NCI-H1694 treated with DMSO at 0.1 percent for 48 hours (cell line): ENCODE results near the gene NCK2.

Source experiments
- DNase-seq: peaks from one replicate; lab custom pipeline; 2025; lab: John Stamatoyannopoulos, UW

NCK2 gene

DNA sequence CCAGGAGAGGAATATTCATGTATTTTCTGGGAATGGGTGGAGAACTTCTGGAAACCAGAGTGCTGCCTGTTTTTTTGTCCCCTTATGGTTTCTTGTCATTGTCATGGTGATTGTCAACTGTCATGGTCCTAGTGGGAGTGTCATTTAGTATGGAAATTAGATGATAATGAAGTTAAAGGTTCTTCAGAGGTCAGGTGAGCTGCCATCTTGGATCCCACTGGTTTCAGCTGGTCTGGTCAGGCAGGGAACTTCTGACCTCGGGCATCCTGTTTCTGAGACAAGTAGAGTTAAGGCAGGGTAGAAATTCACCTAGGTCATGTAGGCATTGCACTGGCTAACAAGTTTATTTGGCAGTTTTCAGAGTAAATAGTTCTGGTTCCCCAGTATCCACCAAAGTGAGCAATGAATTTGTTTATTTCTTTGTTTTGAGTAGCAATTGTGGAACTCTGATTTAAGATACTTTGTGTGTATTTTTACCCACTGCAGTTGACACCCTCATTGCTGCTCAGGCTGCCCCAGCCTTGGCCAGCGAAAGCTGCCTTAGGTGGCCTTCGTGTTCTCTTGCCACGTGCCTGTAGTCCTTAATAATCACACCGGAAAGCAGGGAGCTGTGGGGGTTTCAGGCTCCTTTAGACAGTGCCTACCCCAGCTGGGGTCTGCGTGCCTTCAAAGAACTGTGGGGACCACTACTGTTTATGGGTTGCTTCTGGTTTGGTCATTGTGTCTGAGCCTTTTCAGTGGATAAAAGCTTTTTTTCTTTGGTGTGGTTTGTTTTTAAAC lies 48.7 kb downstream of the NCK2 start:
- no peak for DNase-seq

DNA sequence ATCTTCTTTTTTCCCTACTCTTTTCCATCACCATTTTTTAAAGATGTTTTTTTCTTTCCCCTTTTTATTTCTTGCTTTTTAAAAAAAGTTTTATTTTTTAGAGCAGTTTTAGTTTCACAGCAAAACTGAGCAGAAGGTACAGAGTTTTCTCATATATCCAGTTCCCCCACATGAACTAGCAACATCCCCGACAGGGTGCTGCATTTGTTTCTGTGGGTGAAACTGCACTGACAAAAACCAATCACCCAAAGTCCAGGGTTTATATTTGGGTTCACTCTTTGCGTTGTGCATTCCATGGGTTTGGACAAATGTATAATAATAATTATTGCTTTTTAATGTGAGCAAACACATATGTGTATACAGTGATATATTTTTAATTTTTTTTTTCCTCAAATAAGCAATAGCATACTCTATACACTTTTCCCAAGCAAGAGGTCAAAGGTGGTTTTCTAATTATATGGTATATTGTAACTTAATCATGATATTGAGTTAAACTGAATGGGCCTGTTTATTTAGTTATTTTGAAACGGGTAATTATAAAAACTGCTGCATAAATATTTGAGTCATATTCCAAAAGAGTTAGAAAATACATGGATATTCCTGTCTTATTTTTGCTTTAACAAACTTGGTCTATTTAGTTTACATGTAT lies 50.3 kb downstream of the NCK2 start:
- no peak for DNase-seq

DNA sequence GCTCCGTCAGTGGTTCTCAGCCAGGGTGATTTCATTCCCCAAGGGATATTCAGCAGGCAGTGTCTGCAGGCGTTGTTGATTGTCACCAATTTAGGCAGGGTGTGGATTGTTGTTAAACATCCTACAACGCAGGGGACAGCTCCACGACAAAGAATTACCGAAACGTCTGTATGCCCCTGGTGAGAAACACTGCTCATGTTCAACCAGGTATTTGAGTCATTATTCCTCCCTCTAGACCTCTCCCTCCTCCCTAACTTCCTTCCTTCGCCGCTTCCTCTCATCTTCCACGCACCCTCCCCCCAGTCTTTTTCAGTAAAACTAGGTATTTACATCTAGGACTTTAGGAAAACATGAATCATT lies 50.8 kb downstream of the NCK2 start:
- no peak for DNase-seq

DNA sequence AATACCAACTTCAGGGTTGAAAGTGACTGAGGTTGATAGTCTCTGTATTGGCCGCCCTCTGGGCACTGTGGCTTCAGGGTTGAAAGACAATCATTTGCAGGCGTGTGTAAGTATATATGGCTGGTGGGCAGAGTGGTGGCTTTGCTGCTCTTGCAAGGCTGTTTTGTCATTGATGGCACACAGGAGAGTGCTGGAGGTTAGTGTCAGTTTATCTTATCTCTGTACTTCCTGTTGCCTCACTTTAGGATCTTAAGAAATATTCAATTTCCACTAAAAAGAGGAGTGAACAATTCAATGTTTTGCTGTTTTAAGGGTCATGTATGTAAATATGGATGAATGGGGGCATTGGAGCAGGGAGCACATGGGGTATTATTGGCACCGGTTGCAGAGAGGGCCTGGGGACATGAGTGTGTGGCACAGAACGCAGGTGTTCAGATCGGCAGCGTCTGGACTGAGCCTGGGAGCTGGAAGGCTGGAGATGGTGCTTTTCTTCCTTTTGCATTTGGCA lies 51.5 kb downstream of the NCK2 start:
- DNase-seq, result no peak

DNA sequence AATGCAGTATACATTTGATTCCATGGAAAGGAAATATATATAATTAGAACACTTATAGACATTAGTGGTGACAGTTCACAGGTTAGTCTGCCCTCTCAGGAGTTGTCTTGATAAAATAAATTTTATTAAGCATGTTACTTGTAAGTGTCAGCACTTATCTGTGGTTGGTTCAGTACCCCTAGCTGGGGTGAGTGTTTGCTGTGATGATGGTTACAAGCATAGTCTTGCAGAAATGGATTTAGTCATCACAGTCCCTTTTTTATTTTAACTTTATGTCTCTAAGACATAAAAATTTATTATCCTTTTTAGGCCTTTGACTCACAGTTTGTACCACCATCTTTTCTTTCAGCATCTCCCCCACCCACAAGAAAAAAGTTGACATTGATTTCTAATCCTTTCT lies 52.1 kb downstream of the NCK2 start:
- no peak for DNase-seq

DNA sequence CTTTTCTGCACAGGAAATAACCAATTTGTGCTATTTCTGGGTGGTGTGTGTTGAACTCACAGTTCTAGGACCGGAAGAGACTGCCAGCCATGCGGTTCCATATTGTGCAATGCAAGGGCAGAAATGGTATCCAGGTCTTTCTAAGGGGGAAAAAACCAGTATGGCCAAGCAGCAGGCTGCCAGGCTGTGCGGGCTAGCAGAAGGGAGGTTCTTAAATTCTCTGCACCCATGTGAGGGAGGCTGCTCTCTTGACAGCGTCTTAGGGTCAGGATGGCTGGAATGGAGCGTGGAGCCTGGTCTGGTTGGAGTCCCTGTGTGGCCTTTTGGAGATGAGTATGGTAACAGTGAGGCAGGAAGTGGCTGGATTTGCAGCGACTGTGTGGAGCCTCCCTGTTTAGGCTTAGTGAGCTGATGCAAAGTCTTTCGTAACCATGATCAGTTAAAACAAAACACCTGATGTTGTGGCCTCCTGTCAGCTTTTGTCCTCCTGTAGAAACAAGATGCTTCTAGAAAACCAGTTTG lies 52.6 kb downstream of the NCK2 start:
- DNase-seq, result no peak

DNA sequence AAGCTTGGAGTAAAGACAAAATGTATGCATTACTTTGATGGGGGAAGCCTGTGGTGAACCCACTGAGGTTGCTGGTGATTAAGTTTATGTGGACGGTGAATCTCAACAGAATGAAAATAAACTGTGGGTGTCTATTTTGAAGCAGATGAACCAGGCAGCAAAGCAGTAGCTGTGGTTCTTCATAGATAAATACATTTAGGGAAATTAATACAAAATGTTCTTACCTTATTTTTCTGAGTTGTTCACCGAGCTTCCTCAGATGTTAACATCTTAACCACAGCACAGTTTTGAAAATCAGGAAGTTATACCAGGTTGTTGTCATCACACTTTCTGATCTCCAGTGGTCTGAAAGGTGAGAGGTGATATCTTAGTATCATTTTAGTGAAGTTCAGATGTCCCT lies 53.9 kb downstream of the NCK2 start:
- no peak for DNase-seq

DNA sequence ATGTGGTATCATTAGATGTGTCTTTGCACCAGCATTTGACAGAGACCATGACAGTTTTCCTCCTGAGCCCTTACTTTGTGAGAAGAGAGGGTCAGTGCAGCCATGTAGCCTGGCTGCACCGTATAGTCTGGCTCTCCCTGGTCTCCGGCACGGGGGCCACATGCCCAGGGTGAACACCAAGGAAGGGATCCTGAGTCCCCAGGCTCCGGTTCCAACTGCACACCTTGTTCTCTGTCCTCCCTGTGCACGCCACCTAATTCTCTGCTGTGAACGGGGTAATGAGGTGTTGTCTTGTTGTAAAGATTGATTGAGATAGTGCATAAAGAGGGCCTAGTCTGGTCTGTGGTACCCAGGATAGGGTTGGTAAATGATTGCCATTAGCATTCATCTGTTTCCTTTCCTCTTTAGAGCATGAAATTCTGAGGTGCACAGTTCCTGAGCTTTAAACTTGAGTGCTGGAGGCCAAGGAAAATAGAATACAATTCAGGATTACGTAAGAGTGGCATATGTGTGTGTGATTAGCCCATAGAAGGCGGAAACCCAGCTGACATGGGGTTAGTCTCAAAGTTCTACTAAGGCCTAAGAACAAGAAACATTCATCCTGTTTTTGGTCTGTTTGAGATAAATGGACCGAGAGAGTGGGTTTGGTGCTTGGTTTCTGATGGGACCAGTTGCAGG lies 55.5 kb downstream of the NCK2 start:
- DNase-seq, result no peak

DNA sequence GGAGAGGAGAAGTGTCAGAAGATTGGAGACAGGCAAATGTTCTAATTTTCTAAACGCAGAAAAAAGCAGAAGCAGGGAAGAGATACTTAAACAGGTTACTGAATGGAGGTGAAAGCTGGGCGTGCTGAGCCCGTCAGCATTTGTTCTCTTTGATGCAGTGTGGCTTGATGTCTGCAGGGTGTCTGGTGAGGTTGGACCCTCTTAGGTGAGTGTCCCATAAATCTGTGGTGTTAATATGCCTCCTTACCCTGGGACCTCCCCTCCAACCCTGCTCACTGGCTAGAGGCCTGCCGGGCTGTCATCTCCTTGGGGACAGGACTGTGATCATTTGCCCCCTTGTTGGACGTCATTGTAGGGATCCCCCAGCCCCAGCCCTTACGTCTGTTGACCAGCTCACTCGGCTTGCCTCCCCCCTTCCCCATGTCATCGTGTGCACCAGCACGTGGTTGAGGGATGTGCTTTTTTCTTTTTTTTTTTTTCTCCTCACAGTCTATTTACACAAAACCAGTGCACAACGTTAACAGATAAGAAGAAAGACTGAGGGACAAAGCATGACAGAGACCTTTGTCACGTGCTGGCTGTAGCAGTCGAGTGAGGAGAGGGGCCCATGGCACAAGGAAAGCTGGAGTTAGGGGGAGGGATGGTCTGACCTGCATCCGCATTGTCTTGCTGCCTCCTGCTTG lies 56.4 kb downstream of the NCK2 start:
- DNase-seq, result no peak

DNA sequence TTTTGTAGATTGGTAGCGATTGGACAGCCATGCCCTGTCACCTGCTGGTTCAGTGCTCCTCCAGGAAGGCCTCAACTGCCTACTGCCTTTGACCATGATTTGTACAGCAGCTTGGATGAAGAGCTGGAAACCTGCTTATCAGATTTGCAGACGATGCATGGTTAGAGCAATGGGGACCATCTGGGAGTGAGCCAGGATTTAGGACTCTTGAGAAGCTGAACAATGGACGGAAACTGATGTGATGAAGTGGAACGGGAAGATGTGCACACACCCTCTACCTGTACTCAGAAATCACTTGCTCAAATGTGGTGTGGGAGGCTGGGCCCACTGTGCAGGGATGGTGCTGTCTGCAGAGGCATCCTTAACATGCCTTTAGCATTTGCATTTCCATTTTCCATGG lies 57.2 kb downstream of the NCK2 start:
- no peak for DNase-seq

DNA sequence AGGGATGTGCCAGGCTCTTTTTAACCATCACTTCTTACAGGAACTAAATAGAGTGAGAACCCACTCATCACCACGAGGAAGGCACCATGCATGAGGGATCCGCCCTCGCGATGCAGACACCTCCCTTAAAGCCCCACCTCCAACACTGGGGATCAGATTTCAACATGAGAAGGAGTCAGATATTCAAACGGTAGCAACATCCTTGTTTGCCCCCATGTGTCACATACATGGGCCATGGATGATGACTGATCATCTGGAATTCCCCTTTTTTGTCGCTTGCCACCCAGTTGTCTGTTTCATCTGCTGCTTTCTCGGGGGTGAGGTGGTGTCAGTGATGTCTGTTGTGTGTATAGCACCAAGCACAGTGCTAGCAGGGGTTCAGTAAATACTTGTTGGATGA lies 57.9 kb downstream of the NCK2 start:
- no peak for DNase-seq

DNA sequence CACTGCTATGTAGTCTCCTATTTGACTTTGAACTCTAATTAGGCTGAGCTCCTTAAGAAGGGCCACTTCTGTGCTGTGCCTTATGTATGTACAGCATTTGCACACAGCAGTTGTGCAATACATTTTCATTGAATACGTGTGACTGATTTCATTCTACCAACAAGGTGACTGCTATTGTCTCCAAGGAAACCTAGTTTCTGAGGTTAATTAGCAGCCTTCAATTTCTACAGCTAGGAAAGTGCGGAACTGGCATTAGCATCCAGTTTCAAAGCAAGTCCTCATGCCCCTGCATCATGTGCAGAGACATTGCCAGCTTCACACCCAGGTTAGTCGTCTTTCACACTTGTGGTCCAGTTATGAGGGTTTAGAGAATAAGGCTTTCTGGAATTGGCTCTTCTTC lies 58.6 kb downstream of the NCK2 start:
- DNase-seq, result no peak

DNA sequence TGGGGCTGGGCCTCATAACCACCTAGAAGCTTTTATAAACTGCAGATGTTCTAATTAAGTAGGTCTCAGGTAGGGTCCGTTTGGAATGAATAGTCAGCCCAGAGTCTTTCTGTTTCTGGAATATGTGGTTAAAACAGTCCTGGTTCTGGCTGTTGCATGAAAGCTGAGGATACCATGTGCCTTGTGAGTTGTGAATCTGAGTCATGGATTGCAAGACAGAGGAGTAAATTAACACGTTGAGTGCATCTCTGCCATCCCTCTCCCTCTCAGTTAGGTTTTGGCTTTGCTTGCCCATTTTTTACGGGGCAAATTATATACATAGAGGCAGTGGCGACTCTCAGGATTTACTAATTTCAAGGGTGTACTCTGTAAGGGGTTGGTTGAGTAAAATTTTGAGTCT lies 59.1 kb downstream of the NCK2 start:
- no peak for DNase-seq

DNA sequence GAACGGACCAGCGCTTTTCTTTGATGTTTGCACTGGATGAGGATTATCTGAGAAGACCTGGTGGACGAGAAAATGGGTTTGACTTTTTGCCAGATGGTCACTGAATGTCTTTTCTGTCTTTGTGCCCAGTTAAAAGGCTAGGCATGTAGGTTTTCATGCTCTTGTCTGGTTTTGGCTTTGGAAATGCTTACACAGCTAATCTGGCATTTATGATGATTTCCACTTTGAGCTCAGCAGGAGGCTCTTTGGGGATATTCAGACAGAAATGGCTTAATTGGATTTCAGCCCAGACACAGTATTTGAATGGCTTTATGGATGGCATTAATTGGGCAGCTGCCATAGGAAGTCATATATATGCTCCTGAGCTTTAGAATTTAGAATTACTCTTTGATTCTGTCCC lies 59.6 kb downstream of the NCK2 start:
- peak; percentile 93 for DNase-seq

DNA sequence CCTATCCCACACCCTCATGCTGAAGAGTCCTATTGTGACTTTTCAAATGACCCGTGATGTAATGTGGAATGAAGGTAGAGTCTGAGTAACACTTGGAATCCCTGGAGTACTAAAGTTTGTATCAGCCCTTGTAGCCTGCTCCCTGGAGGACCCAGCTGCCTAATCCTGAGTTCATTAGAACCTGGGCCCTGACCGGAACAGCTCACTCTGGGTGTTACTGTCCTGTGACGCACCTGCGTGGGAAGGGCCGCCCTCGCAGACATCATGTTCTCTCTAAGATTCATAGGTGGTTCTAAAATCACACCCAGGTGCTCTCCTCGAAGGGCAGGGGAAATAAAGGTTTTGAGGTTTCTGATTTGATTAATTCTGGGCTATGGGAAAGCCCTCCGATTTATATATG lies 62.3 kb downstream of the NCK2 start:
- no peak for DNase-seq

DNA sequence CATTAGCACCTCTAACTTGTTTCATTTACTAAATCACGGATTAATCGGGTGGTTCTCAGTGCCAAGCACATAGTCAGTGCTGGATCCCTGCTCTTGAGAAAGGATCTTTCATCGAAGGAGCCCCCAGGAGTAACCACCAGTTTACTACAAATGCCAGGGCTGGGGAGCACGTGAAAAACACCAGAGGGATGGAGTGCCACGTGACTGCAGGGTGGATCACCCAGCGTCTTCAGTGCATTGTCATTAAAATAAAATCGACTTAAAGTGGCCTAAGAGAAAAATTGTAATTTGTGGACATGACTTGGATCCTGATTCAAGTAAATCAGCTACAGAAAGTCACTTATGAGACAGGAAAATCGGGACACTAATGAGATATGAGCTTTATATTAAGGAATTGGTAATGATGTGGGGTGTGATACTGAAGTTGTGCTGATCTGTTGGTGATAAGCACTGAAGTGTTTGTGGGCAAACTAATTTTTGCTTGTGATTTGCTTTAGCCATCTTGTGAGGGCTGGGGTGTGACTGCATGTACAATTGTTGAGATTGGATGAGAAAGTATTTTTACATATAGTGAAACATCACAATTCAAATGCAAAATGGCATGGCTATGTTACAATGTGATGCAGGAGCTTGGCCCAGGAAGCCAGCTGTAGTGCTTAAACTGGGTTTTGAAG lies 63.8 kb downstream of the NCK2 start:
- DNase-seq, result no peak

DNA sequence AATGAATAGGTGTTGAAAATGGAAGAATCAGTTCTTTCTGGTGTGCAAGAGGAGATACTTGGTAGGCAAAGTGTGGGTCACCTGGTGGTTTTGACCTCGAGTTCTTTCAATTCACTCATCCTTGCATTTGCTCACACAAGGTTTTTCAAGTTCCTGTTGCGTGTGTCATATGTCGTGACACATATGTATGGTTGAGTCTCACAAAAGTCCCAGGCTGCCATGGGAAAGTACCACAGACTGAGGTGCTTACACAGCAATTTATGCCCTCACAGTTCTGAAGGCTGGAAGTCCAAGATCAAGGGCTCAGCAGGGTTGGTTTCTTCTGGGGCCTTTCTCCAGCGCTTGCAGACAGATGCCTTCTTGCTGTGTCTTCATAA lies 64.4 kb downstream of the NCK2 start:
- no peak for DNase-seq

DNA sequence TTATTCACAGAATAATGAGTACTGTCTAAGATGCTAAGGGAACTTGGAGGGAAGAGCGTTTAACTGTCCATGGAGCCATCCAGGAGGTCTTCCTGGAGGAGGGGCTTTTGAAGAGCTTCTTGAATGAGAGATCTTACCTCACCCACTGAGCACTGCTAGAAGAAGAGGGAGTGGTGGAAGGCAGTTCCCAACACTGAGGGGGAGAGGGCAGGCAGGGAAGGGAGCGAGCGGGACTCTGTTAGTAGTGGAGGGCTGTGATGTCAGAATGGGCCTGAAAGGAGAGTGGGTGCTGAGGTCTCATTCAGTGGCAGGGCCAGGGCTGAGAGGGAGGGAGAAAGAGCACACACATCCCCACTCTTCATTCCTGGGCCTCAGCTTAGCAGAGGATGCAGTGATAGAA lies 65.0 kb downstream of the NCK2 start:
- DNase-seq, result no peak

DNA sequence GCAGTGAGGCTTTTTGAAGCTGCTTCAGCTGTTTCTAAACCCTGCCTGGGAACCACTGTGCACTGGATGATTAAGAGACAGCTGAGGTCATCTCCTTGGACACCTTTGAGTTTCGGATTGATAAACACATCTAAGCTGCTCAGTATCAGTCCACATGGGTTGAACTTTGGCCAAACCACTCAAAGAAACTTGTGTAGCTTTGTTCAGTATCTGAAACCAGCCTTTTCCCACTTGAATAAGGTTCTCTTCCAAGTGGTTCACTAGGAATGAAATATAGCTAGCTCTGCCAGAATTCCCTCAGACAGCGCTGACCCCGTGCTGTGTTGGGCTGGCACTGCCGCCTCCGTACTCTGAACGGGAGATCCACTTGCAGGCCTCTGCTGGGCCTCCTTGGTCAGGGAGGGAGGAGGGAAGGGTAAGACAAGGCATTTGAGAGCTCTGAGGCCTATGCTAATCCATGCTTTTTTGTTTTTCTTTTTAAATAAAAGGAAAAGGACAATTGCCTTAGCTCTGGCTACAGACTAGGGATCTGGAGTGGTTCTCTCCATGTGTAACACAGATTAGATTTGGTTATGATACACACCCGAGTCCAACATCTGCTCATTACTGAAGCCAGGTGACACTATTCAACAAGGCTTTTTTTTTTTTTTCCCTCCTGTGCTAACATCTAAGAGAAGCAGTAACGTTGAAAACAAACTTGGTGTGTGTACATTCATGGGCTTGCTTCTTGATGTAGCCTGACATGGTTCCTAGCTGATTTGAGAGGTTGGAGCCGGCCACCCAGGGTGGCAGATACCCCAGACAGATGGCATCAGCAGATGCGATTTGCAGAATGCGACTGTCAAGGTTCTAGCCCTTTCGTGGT lies 67.7 kb downstream of the NCK2 start:
- DNase-seq, result peak; percentile 88

DNA sequence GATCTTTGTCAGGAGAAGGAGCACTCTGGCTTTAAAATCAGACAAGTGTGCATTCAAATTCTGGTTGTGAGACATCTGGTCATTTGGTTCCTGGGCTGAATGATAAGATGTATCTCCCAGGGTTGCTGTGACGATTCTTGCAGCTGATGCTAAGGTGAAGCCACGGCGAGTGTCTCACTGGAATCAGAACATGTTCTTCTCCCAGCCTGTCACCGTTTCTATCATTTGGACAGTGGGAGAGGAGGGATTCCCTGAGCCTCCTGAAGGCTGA lies 68.3 kb downstream of the NCK2 start:
- no peak for DNase-seq

DNA sequence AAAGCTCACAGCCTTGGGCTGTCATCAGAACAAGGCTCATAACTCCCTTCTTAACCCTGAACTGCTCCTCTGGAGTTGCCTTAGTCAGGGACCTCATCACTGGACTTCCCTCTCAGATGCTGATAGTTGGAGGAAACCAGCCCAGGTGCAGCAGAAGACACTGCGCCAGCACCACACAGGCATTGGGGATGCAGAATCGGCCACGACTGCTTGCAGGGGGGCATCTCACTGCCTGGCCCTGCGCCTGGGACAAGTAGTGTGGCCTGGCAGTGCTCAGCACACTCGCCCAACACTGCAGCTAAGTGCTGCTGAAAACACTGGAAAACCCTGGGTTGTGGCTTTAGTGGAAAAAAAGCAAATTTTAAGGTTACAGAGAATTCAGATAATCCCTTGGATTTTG lies 68.7 kb downstream of the NCK2 start:
- no peak for DNase-seq
